K562 (cell line): ENCODE measurements around the gene ATP13A5. TPM values are rescaled to one million over a fixed set of nuclear protein-coding genes. Genes with fewer than 3 reads are reported as not detected.

Experiments
- ATAC-seq: fragments of 200-7000 bp; cut with Tn5 transposase; 3 replicates; pipeline ENCODE4 v1.9.1; 2020; ENCODE audit warnings: moderate library complexity
- BruUV-seq: library from RNA; stranded (reverse); fragments of 400-500 nt; replicated peaks from 2 replicates; lab custom pipeline; 2021; lab: Mats Ljungman, UMichigan
- CTCF ChIA-PET: fragments of 300-600 bp; formaldehyde crosslinking; extraction: SDS; loops from one replicate; lab custom pipeline; 2021; ENCODE audit warnings: low intra/inter-chr PET ratio; lab: Yijun Ruan, JAX
- POLR2A ChIA-PET: fragments of 300-600, 350-650 bp; sonication (Branson Sonifier 250); formaldehyde crosslinking; extraction: SDS; loops from one replicate; lab custom pipeline; 2021; ENCODE audit warnings: antibody characterized with exemption, inconsistent platforms; lab: Yijun Ruan, JAX
- DNase-seq, 4 experiments: peaks; one replicate each; pipeline versions ENCODE4 v3.0.0 to v3.0.0-alpha.2; 2011 to 2018; ENCODE audit warnings: low spot score in 3 of 4, mixed read lengths in 3 of 4; ENCODE audit errors: extremely low read depth in 1 of 4
- FAIRE-seq: peaks from 2 replicates; lab custom pipeline; 2011; peaks lifted over from hg19 to GRCh38; lab: Jason Lieb, UNC
- H2AFZ ChIP-seq: 2 replicates; pipeline ENCODE4 v1.6.0; 2011; ENCODE audit warnings: low read depth, low read length, control low read depth, inconsistent platforms
- H3K27ac ChIP-seq: fragments of 200-600 bp; 3 replicates; pipeline ENCODE4 v1.8.0; 2011; ENCODE audit warnings: low read depth, mild to moderate bottlenecking, control low read depth, inconsistent platforms, low read length, moderate library complexity, mixed read lengths; ENCODE audit errors: extremely low read depth
- H3K27me3 ChIP-seq, 2 experiments: fragments of 300-600 bp in 1 of 2; 2 replicates in 1 of 2; 3 replicates in 1 of 2; pipeline versions ENCODE4 v1.6.0 to v1.8.0; 2011; ENCODE audit warnings: inconsistent platforms in 2 of 2, low read length in 2 of 2, mild to moderate bottlenecking in 1 of 2, mixed read lengths in 1 of 2, moderate library complexity in 1 of 2; ENCODE audit not compliant: control insufficient read depth in 2 of 2, insufficient read depth in 2 of 2
- H3K36me3 ChIP-seq: fragments of 300-600 bp; 3 replicates; pipeline ENCODE4 v1.8.0; 2011; ENCODE audit warnings: mild to moderate bottlenecking, low read length, inconsistent platforms; ENCODE audit not compliant: control insufficient read depth, insufficient read depth
- H3K4me1 ChIP-seq, 2 experiments: fragments of 200-600 bp in 1 of 2; replicated peaks in 1 of 2; 2 replicates in 1 of 2; 3 replicates in 1 of 2; pipeline versions ENCODE4 v1.5.1 to v1.8.0; 2011; ENCODE audit warnings: inconsistent platforms in 2 of 2, low read length in 2 of 2, mild to moderate bottlenecking in 1 of 2, mixed read lengths in 1 of 2, moderate library complexity in 1 of 2; ENCODE audit not compliant: control insufficient read depth in 2 of 2, insufficient read depth in 2 of 2
- H3K4me2 ChIP-seq: 2 replicates; pipeline ENCODE4 v1.6.1; 2011; ENCODE audit warnings: low read length, control low read depth, inconsistent platforms, mixed read lengths; ENCODE audit not compliant: insufficient read depth
- H3K4me3 ChIP-seq: fragments of 200-600 bp; sonication (generic), shearing (Covaris generic); 2 replicates; pipeline ENCODE4 v1.5.1; 2016; ENCODE audit warnings: control low read depth, inconsistent platforms
- H3K79me2 ChIP-seq: fragments of 200-600 bp; 3 replicates; pipeline ENCODE4 v1.8.0; 2011; ENCODE audit warnings: low read length, inconsistent platforms; ENCODE audit not compliant: control insufficient read depth, insufficient read depth
- H3K9ac ChIP-seq, 2 experiments: 2 replicates each; pipeline versions ENCODE4 v1.6.0 to v1.6.1; 2011; ENCODE audit warnings: low read depth in 2 of 2, low read length in 2 of 2, control low read depth in 1 of 2, inconsistent platforms in 1 of 2, mild to moderate bottlenecking in 1 of 2, mixed read lengths in 1 of 2; ENCODE audit not compliant: insufficient read depth in 1 of 2
- H3K9me1 ChIP-seq: one replicate; pipeline ENCODE4 v1.6.0; 2011; ENCODE audit warnings: inconsistent platforms, mild to moderate bottlenecking, low read length, moderate library complexity; ENCODE audit not compliant: control insufficient read depth, insufficient read depth
- H3K9me3 ChIP-seq: replicated peaks from 2 replicates; pipeline ENCODE4 v1.5.1; 2011; ENCODE audit warnings: low read depth, low read length, inconsistent platforms; ENCODE audit not compliant: control insufficient read depth, insufficient read depth
- H4K20me1 ChIP-seq: replicated peaks from 2 replicates; pipeline ENCODE4 v1.6.1; 2011; ENCODE audit warnings: low read length, inconsistent platforms, mixed read lengths; ENCODE audit not compliant: control insufficient read depth, insufficient read depth
- BHLHE40 ChIP-seq: IDR thresholded peaks from 2 replicates; pipeline ENCODE4 v1.6.1; 2011; ENCODE audit warnings: low read length, improper control_type of control experiment
- FOSL1 ChIP-seq: fragments of 200-800 bp; sonication (Bioruptor generic); conservative IDR thresholded peaks from 2 replicates; pipeline ENCODE4 v1.6.1; 2016; ENCODE audit warnings: missing genetic modification characterization, missing compliant biosample characterization
- HMG20A ChIP-seq: fragments of 450-650 bp; formaldehyde crosslinking; conservative IDR thresholded peaks from 2 replicates; pipeline ENCODE4 v1.4.0; 2020; ENCODE audit warnings: mild to moderate bottlenecking, mixed read lengths
- LCOR ChIP-seq: sonication (generic); formaldehyde crosslinking; IDR thresholded peaks from 2 replicates; pipeline ENCODE4 v1.8.0; 2022; ENCODE audit warnings: mild to moderate bottlenecking, missing genetic modification reagents
- MTF1 ChIP-seq: fragments of 250-450 bp; sonication (Bioruptor Pico); IDR thresholded peaks from 2 replicates; pipeline ENCODE4 v1.9.0; 2021; ENCODE audit warnings: moderate library complexity, mild to moderate bottlenecking, inconsistent platforms, borderline replicate concordance
- RBM25 ChIP-seq: fragments of 200-400 bp; formaldehyde crosslinking; IDR thresholded peaks from 2 replicates; pipeline ENCODE4 v1.6.1; 2018; ENCODE audit warnings: low read length, low read depth, moderate library complexity; ENCODE audit not compliant: severe bottlenecking
- SETDB1 ChIP-seq: IDR thresholded peaks from one replicate; pipeline ENCODE4 v1.6.1; 2012; ENCODE audit warnings: low read length, control low read depth, inconsistent platforms
- SNIP1 ChIP-seq: fragments of 450-650 bp; IDR thresholded peaks from 2 replicates; pipeline ENCODE4 v1.7.1; 2017; ENCODE audit warnings: low read depth, mild to moderate bottlenecking
- XRCC4 ChIP-seq: IDR thresholded peaks from one replicate; pipeline ENCODE4 v1.6.1; 2011; ENCODE audit not compliant: insufficient read depth, insufficient read length; ENCODE audit errors: extremely low read depth
- ZNF121 ChIP-seq: sonication (generic); formaldehyde crosslinking; conservative IDR thresholded peaks from 2 replicates; pipeline ENCODE4 v1.8.0; 2022; ENCODE audit warnings: missing genetic modification reagents
- WGBS: fragments of 100-300 bp; shearing (Covaris generic); methylation state at CpG from one replicate; pipeline ENCODE4 v1.1.6; 2016; ENCODE audit warnings: low coverage, mixed read lengths; ENCODE audit not compliant: insufficient coverage; ENCODE audit errors: missing lambda C conversion rate; 5-methylcytosine and 5-hydroxymethylcytosine counted together
- in situ Hi-C: fragments of 300-500 bp; cut with MboI; formaldehyde crosslinking; loops from 4 replicates; pipeline ENCODE4 v1.15.0; 2018; ENCODE audit warnings: inconsistent platforms, mixed read lengths
- intact Hi-C: fragments of 100-400 bp; cut with micrococcal nuclease; formaldehyde crosslinking; loops from 2 replicates; pipeline ENCODE4 v1.14.2; 2022
- polyA plus RNA-seq, 8 experiments: library from polyadenylated mRNA; depleted of rRNA in 4 of 8; stranded (reverse) in 5 of 8; unstranded in 3 of 8; fragments of >200 nt; fragmentation: Nextera tagmentation in 2 of 8; fragmentation: Illumina TruSeq in 1 of 8; extraction: Ambion mirVana in 2 of 8; extraction: Trizol in 1 of 8; gene quantifications; 2 replicates each; pipeline versions ENCODE4 v1.2.1 to v1.2.3, GENCODE V29; 2011 to 2014; ENCODE audit warnings: inconsistent platforms in 1 of 8, missing spikeins in 1 of 8
- total RNA-seq, 7 experiments: library from RNA; depleted of rRNA in 6 of 7; stranded (reverse); fragments of >200 nt in 6 of 7; fragmentation: Illumina TruSeq in 2 of 7; extraction: Trizol in 2 of 7; gene quantifications; 2 replicates each; pipeline versions ENCODE4 v1.2.1 to v1.2.3, GENCODE V29; 2011 to 2021; ENCODE audit warnings: low replicate concordance in 1 of 7

Gene ATP13A5
- total and polyA plus RNA-seq, 9 of the 15 experiments (the other 6 are each of a cell fraction or from before 2014, with no cell fraction given), result not detected

- TF ChIP-seq FOSL1 (tag), result no peak
- no peak for TF ChIP-seq SETDB1
- TF ChIP-seq LCOR, result no peak
- no peak for TF ChIP-seq BHLHE40
- TF ChIP-seq RBM25, result no peak
- TF ChIP-seq SNIP1, result no peak
- no peak for TF ChIP-seq XRCC4
- TF ChIP-seq HMG20A (CRISPR knock-in tag), result no peak
- no peak for TF ChIP-seq MTF1 (CRISPR knock-in tag)
- no peak for TF ChIP-seq ZNF121 (CRISPR knock-in tag)
- Histone ChIP-seq H3K4me3 (no peak overlapping the region), H2AFZ (no peak overlapping the region), H3K4me1 (no peaks in the 10 kb centered on the region), H3K4me2 (no peak overlapping the region), H3K79me2 (no peaks in the 10 kb centered on the region), H3K9me3 (no peaks in the 10 kb centered on the region), H3K27ac (no peak overlapping the region), H3K9ac (no peak overlapping the region), H4K20me1 (no peaks in the 10 kb centered on the region), H3K9me1 (no peaks in the 10 kb centered on the region), H3K36me3 (no peaks in the 10 kb centered on the region), H3K27me3 (no peaks in the 10 kb centered on the region)
- WGBS, result 0% methylated on average over 1 of the region's 1 CpG
- no peak for DNase-seq
- BruUV-seq, result no TSS peak
- no peak for FAIRE-seq
- in situ Hi-C loops, result no loop called here
- intact Hi-C loops, result no loop called here
- no peak for ATAC-seq
- ChIA-PET CTCF (no interaction called here), POLR2A (no interaction called here)
Observed at GRCh38 chr3:193305356-193305755, 73.2 kb downstream of the ATP13A5 start.
